ENCODE measurements around the gene NANOGP8. TPM values are rescaled to one million over a fixed set of nuclear protein-coding genes. Genes with fewer than 3 reads are reported as not detected.

Gene NANOGP8
- total RNA-seq, 1 experiment from 2014 or later, result not detected

- H3K4me1 Mint-ChIP-seq (ENCODE audit: low read depth, unreplicated experiment), result peaks cover 5% of the 10 kb centered on the region
- H3K36me3 ChIP-seq (ENCODE audit: control insufficient read depth, insufficient read depth, low read length), result no peaks in the 10 kb centered on the region
- H3K27ac Mint-ChIP-seq (ENCODE audit: unreplicated experiment), result no peak overlapping the region
- H3K9me3 ChIP-seq, result no peaks in the 10 kb centered on the region
- no peak for DNase-seq
- H3K9me3 Mint-ChIP-seq (ENCODE audit: unreplicated experiment), result peaks cover 9% of the 10 kb centered on the region
- no peaks in the 10 kb centered on the region for H3K36me3 Mint-ChIP-seq (ENCODE audit: insufficient read depth, unreplicated experiment)
- no peak for TF ChIP-seq CTCF (IDR thresholded peaks at IDR 0.05; ENCODE audit: insufficient read depth in 1 of 2, low read depth in 1 of 2, low read length in 1 of 2, severe bottlenecking in 1 of 2, unreplicated experiment in 1 of 2)
- intact Hi-C loops (cut with micrococcal nuclease; ENCODE audit: unreplicated experiment), result no loop called here
- ChIA-PET CTCF (no interaction called here), POLR2A (no interaction called here)
- peaks cover 5% of the 10 kb centered on the region for H3K27me3 Mint-ChIP-seq (ENCODE audit: insufficient read depth, unreplicated experiment)
- H3K4me1 ChIP-seq, result no peaks in the 10 kb centered on the region; the same call in 1 of the 2 replicates
- no TSS peak for BruUV-seq (replicated peaks)
- H3K4me3 ChIP-seq (ENCODE audit: low read depth, low read length), result no peak overlapping the region
- no peaks in the 10 kb centered on the region for H3K27me3 ChIP-seq (replicated peaks; ENCODE audit: control insufficient read depth, insufficient read depth, low read length)
- no peak overlapping the region for H3K4me3 Mint-ChIP-seq (ENCODE audit: unreplicated experiment)
Measured at GRCh38 chr15:35129361-35129760, 44.3 kb upstream of the NANOGP8 start.

DNA sequence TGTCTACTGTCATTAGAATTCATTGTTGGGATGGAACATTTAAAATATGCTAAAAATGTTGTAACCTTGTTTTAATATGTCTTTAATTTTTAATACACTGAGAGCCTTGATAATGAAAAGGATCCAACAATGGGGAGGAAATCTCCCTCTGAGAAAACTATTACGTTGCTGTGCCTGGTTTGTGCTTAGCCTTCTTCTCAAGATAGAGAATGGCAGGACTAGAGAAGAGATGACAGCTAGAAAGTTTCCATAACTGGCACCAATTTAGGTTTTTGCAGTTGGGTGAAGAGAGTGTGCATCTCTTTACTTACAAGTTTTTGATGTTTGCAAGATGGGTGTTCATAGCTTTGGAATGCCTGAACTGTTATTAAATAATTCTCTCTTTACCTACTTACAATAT is 42.6 kb upstream of the NANOGP8 start:
- H3K9me3 Mint-ChIP-seq (ENCODE audit: unreplicated experiment), result peaks cover 9% of the 10 kb centered on the region
- no peak for TF ChIP-seq CTCF (IDR thresholded peaks at IDR 0.05; ENCODE audit: insufficient read depth in 1 of 2, low read depth in 1 of 2, low read length in 1 of 2, severe bottlenecking in 1 of 2, unreplicated experiment in 1 of 2)
- H3K36me3 Mint-ChIP-seq (ENCODE audit: insufficient read depth, unreplicated experiment), result no peaks in the 10 kb centered on the region
- no peak overlapping the region for H3K4me3 Mint-ChIP-seq (ENCODE audit: unreplicated experiment)
- H3K9me3 ChIP-seq, result no peaks in the 10 kb centered on the region
- no peaks in the 10 kb centered on the region for H3K36me3 ChIP-seq (ENCODE audit: control insufficient read depth, insufficient read depth, low read length)
- no TSS peak for BruUV-seq (replicated peaks)
- ChIA-PET CTCF (no interaction called here), POLR2A (no interaction called here)
- no peak overlapping the region for H3K27ac Mint-ChIP-seq (ENCODE audit: unreplicated experiment)
- no peak overlapping the region for H3K4me3 ChIP-seq (ENCODE audit: low read depth, low read length)
- intact Hi-C loops (cut with micrococcal nuclease; ENCODE audit: unreplicated experiment), result no loop called here
- no peaks in the 10 kb centered on the region for H3K27me3 ChIP-seq (replicated peaks; ENCODE audit: control insufficient read depth, insufficient read depth, low read length)
- no peaks in the 10 kb centered on the region for H3K4me1 Mint-ChIP-seq (ENCODE audit: low read depth, unreplicated experiment)
- DNase-seq, result no peak
- H3K4me1 ChIP-seq, result no peaks in the 10 kb centered on the region
- peaks cover 5% of the 10 kb centered on the region for H3K27me3 Mint-ChIP-seq (ENCODE audit: insufficient read depth, unreplicated experiment)

GRCh38 chr15:35126236-35126635 is 41.1 kb upstream of the NANOGP8 start:
- Histone ChIP-seq H3K9me3 (no peaks in the 10 kb centered on the region), H3K4me1 (no peaks in the 10 kb centered on the region), H3K27me3 (replicated peaks; ENCODE audit: control insufficient read depth, insufficient read depth, low read length) (no peaks in the 10 kb centered on the region), H3K36me3 (ENCODE audit: control insufficient read depth, insufficient read depth, low read length) (no peaks in the 10 kb centered on the region), H3K4me3 (ENCODE audit: low read depth, low read length) (no peak overlapping the region)
- intact Hi-C loops (cut with micrococcal nuclease; ENCODE audit: unreplicated experiment), result no loop called here
- H3K27me3 Mint-ChIP-seq (ENCODE audit: insufficient read depth, unreplicated experiment), result peaks cover 3% of the 10 kb centered on the region
- no peak for DNase-seq
- no peak for TF ChIP-seq CTCF (IDR thresholded peaks at IDR 0.05; ENCODE audit: insufficient read depth in 1 of 2, low read depth in 1 of 2, low read length in 1 of 2, severe bottlenecking in 1 of 2, unreplicated experiment in 1 of 2)
- H3K4me1 Mint-ChIP-seq (ENCODE audit: low read depth, unreplicated experiment), result no peaks in the 10 kb centered on the region
- no peaks in the 10 kb centered on the region for H3K9me3 Mint-ChIP-seq (ENCODE audit: unreplicated experiment)
- no peaks in the 10 kb centered on the region for H3K36me3 Mint-ChIP-seq (ENCODE audit: insufficient read depth, unreplicated experiment)
- POLR2A ChIA-PET, result no interaction called here
- CTCF ChIA-PET, result no interaction called here
- no TSS peak for BruUV-seq (replicated peaks)
- no peak overlapping the region for H3K27ac Mint-ChIP-seq (ENCODE audit: unreplicated experiment)
- no peak overlapping the region for H3K4me3 Mint-ChIP-seq (ENCODE audit: unreplicated experiment)
